ENCODE results near the gene EHD3.

Gene EHD3

DNA sequence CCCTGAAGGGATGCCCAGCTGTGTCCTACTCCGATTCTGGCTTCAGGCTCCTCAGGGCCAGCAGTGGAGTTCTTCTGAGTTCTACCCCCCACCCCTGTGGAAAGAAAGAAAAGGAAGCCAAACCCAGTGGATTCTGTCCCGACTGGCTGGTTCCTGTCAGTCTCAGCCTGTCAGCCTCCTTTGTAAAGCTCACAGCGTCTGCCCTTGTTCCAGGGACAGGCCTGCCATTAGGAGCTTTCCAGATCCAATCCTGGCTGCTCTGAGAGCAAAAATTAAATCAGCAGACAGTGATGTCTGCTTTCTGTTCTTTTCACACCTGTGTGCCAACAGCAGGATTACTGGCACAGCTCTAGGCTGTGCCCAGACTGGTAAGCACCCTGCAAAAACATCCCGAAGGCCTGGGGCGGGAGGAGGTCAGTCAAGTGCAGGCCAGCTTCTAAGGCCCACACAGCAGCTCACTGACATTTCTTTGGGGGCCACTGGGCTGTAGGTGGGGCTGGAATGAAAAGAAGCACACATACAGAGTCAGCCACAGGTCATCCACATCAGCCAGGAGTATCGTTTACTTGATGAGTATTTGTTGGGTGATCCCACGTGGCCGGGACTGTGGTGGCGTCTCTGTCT, 69.1 kb downstream of the EHD3 start:
- no peak overlapping the region for H3K27ac Mint-ChIP-seq
- ATAC-seq: no peak
- DNase-seq (ENCODE audit: low spot score in 2 of 2): no peak
- H3K4me3 Mint-ChIP-seq: no peak overlapping the region
- H3K36me3 Mint-ChIP-seq: no peaks in the 10 kb centered on the region
- no peaks in the 10 kb centered on the region for H3K9me3 Mint-ChIP-seq
- no peaks in the 10 kb centered on the region for H3K4me1 Mint-ChIP-seq

DNA sequence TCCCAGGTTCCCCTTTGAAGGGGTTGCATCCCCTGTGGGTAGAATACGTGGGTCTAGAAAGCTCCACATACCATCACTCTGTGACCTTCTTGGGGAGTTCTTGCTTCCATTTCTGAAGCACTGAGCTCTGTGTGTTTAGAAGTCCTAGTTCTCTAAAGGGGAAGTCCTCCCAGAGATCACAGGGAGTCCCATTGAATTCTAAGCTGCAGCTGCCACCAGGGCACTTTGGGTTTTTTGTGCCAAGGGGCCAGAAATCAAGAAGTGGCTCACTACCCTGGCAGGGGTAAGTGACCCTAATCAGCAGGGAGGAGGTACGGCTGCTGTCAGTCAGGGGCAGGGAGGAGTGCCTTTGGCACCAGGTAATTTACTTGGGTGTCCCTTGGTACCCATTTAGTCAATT, 70.9 kb downstream of the EHD3 start:
- Mint-ChIP-seq H3K4me1 (no peaks in the 10 kb centered on the region), H3K9me3 (peaks cover 5% of the 10 kb centered on the region), H3K4me3 (no peak overlapping the region), H3K36me3 (no peaks in the 10 kb centered on the region), H3K27ac (no peak overlapping the region)
- DNase-seq (ENCODE audit: low spot score in 2 of 2) (no peak), ATAC-seq (no peak)

GRCh38 chr2:31312898-31313297, 78.9 kb downstream of the EHD3 start:
- no peaks in the 10 kb centered on the region for H3K36me3 Mint-ChIP-seq
- H3K4me1 Mint-ChIP-seq: peaks cover 13% of the 10 kb centered on the region
- ATAC-seq (peak; percentile 63), DNase-seq (ENCODE audit: low spot score in 2 of 2) (no peak)
- H3K4me3 Mint-ChIP-seq: no peak overlapping the region
- H3K9me3 Mint-ChIP-seq: peaks cover 5% of the 10 kb centered on the region
- no peak overlapping the region for H3K27ac Mint-ChIP-seq

- no peaks in the 10 kb centered on the region for H3K36me3 Mint-ChIP-seq
- no peaks in the 10 kb centered on the region for H3K9me3 Mint-ChIP-seq
- no peak overlapping the region for H3K4me3 Mint-ChIP-seq
- no peak for ATAC-seq
- no peak overlapping the region for H3K27ac Mint-ChIP-seq
- DNase-seq (ENCODE audit: low spot score in 2 of 2): no peak
- H3K4me1 Mint-ChIP-seq: peaks cover 30% of the 10 kb centered on the region
Observed at GRCh38 chr2:31314761-31315160, 80.8 kb downstream of the EHD3 start.

DNA sequence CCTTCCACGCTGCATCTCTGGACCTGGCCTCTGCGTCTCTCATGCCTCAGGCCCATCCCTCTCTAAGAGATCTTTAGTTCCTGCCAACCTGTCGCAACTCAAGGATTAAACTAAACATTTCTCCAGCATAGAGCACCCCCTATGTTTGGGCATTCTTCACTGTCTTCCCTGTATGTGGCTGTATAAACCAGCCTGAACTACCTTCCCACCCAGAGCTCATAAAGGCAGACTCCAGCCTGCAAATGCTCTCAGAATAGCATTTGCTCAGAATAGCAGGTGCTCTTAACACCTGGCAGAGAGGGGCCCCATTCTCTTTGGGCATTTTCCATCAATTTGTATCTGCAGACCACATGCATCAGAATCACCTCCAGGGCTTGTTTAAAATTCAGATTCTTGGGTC, 83.4 kb downstream of the EHD3 start:
- ATAC-seq: no peak
- Mint-ChIP-seq H3K4me3 (no peak overlapping the region), H3K9me3 (no peaks in the 10 kb centered on the region), H3K4me1 (peaks cover 44% of the 10 kb centered on the region), H3K36me3 (no peaks in the 10 kb centered on the region), H3K27ac (peak overlapping the region; percentile 16)
- no peak for DNase-seq (ENCODE audit: low spot score in 2 of 2)

DNA sequence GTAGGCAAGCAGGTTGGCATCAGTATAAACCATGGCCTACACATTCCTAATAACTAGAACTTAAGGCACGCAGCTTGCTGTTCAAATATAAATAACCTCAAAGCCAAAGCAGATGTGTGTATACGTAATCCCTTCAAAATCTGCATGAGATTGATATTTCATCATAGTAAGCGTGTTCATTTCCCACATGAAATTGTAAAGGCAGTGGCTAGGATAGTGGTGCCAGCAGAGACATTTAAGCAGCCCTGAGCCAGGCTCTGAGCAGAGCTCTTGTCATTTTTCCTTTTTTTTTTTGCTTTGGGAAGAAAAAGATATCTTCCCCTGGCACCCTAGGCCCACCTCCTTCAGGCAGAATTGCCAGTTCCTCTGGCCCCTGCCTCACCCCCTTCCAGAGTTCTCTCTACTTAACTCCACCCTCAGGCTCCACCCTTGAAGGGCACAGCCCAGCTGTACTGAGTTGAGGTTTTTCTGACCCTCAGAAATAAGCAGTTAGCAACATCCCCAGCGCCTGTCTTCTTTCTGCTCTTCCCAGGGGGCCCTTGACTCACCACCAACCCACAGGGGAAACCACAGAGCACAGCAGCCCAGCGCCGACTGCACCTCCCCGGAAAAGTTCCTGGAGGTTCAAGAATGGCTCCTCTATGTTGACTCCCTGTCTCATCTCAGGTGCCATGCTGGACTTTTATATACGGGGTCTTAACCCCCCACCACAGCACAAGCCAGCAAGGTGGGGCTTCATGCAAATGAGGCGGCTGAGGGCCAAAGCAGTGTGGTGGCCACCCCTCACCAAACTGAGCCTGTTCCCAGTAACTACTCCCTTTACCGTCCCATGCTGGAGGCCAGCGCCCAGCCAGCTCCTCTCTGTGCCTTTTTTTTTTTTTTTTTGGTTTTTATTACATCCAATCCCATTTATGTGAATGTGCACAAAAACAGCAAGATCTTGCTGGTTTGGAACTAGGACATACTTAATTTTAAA, 84.7 kb downstream of the EHD3 start:
- Mint-ChIP-seq H3K27ac (peak overlapping the region; percentile 86), H3K4me1 (peaks cover 56% of the 10 kb centered on the region)
- ATAC-seq: peak; percentile 74

More for the DNA sequence above, 84.7 kb downstream of the EHD3 start:
- peak; percentile 9 to 58 for DNase-seq (ENCODE audit: low spot score in 2 of 2)
- H3K4me3 Mint-ChIP-seq: peak overlapping the region; percentile 30
- no peaks in the 10 kb centered on the region for H3K9me3 Mint-ChIP-seq
- H3K36me3 Mint-ChIP-seq: no peaks in the 10 kb centered on the region

Measured in stimulated activated effector memory CD8-positive, alpha-beta T cell treated with anti-CD3 and anti-CD28 coated beads, Interleukin-12 subunit alpha, Interleukin-12 subunit beta, amount 100 ng/mL, for 72 hours (primary cell).